Keratinocyte (primary cell): Measurements from ENCODE around the gene INAVA. TPM values are rescaled to one million over a fixed set of nuclear protein-coding genes. Genes with fewer than 3 reads are reported as not detected.

ENCODE experiments used
- DNase-seq: peaks from one replicate; pipeline ENCODE4 v3.0.0-alpha.2; 2011; ENCODE audit warnings: low read depth, missing footprints, low spot score
- FAIRE-seq: peaks from 2 replicates; lab custom pipeline; 2011; peaks lifted over from hg19 to GRCh38; lab: Jason Lieb, UNC
- H2AFZ ChIP-seq: 2 replicates; pipeline ENCODE4 v1.6.0; 2012; ENCODE audit warnings: low read length, control low read depth, inconsistent platforms; ENCODE audit not compliant: control insufficient read depth
- H3K27ac ChIP-seq: 2 replicates; pipeline ENCODE4 v1.5.1; 2011; ENCODE audit warnings: low read length; ENCODE audit not compliant: control insufficient read depth, insufficient read depth
- H3K27me3 ChIP-seq: 3 replicates; pipeline ENCODE4 v1.6.0; 2011; ENCODE audit warnings: low read length; ENCODE audit not compliant: control insufficient read depth, insufficient read depth; ENCODE audit errors: extremely low read depth
- H3K36me3 ChIP-seq, 2 experiments: 2 replicates in 1 of 2; 3 replicates in 1 of 2; pipeline ENCODE4 v1.5.1; 2011; ENCODE audit warnings: low read length in 2 of 2, mild to moderate bottlenecking in 1 of 2; ENCODE audit not compliant: control insufficient read depth in 2 of 2, insufficient read depth in 2 of 2; ENCODE audit errors: extremely low read depth in 1 of 2
- H3K4me1 ChIP-seq: 3 replicates; pipeline ENCODE4 v1.5.1; 2011; ENCODE audit warnings: low read length; ENCODE audit not compliant: control insufficient read depth, insufficient read depth; ENCODE audit errors: extremely low read depth
- H3K4me2 ChIP-seq: 3 replicates; pipeline ENCODE4 v1.6.0; 2011; ENCODE audit warnings: low read depth, low read length; ENCODE audit not compliant: control insufficient read depth, insufficient read depth; ENCODE audit errors: extremely low read depth
- H3K4me3 ChIP-seq, 3 experiments: fragments of 200-600 bp in 1 of 3; sonication (generic) in 1 of 3; 2 replicates in 2 of 3; 3 replicates in 1 of 3; pipeline ENCODE4 v1.5.1; 2011 to 2016; ENCODE audit warnings: low read length in 3 of 3, mild to moderate bottlenecking in 3 of 3, control low read depth in 2 of 3, inconsistent platforms in 1 of 3, low read depth in 1 of 3, mixed read lengths in 1 of 3, mixed run types in 1 of 3, moderate library complexity in 1 of 3; ENCODE audit not compliant: control insufficient read depth in 2 of 3, insufficient read depth in 2 of 3; ENCODE audit errors: extremely low read depth in 1 of 3
- H3K79me2 ChIP-seq: 2 replicates; pipeline ENCODE4 v1.6.0; 2012; ENCODE audit warnings: low read length; ENCODE audit not compliant: control insufficient read depth, insufficient read depth
- H3K9ac ChIP-seq: 3 replicates; pipeline ENCODE4 v1.6.0; 2011; ENCODE audit warnings: low read length; ENCODE audit not compliant: control insufficient read depth, insufficient read depth; ENCODE audit errors: extremely low read depth
- H3K9me1 ChIP-seq: 3 replicates; pipeline ENCODE4 v1.6.0; 2011; ENCODE audit warnings: low read length; ENCODE audit not compliant: control insufficient read depth, insufficient read depth; ENCODE audit errors: extremely low read depth
- H3K9me3 ChIP-seq: 2 replicates; pipeline ENCODE4 v1.5.1; 2012; ENCODE audit warnings: low read depth, low read length; ENCODE audit not compliant: control insufficient read depth
- H4K20me1 ChIP-seq: 3 replicates; pipeline ENCODE4 v1.6.0; 2011; ENCODE audit warnings: low read length; ENCODE audit not compliant: control insufficient read depth, insufficient read depth; ENCODE audit errors: extremely low read depth
- CTCF ChIP-seq, 3 experiments: IDR thresholded peaks in 1 of 3; conservative IDR thresholded peaks in 1 of 3; optimal IDR thresholded peaks in 1 of 3; 2 replicates in 2 of 3; 3 replicates in 1 of 3; pipeline versions ENCODE3 to v1.5.1; 2011; ENCODE audit warnings: low read length in 3 of 3, mild to moderate bottlenecking in 3 of 3, moderate library complexity in 2 of 3, control low read depth in 1 of 3, inconsistent platforms in 1 of 3; ENCODE audit not compliant: insufficient read depth in 2 of 3; ENCODE audit errors: extremely low read depth in 1 of 3
- EZH2 ChIP-seq: IDR thresholded peaks from one replicate; pipeline ENCODE4 v1.6.1; 2012; ENCODE audit warnings: inconsistent platforms, mild to moderate bottlenecking, low read length, moderate library complexity
- dilution Hi-C: fragments of 300-500 bp; cut with MboI; formaldehyde crosslinking; loops from one replicate; pipeline ENCODE4 v1.7.0; 2020; ENCODE audit warnings: low sequenced_read_pairs; ENCODE audit not compliant: extremely low pct_ligation_motif_present
- polyA plus RNA-seq, 5 experiments: library from polyadenylated mRNA; depleted of rRNA in 3 of 5; stranded (reverse) in 3 of 5; stranded (forward) in 1 of 5; unstranded in 1 of 5; fragments of >200 nt; gene quantifications; 1 replicate in 1 of 5; 2 replicates in 3 of 5; 3 replicates in 1 of 5; pipeline versions ENCODE4 v1.2.1 to v1.2.3, GENCODE V29; 2011 to 2012; ENCODE audit warnings: missing spikeins in 2 of 5, low read depth in 1 of 5, low replicate concordance in 1 of 5

Gene INAVA
- polyA plus RNA-seq, 1 donor (not counting 4 experiments of a cell fraction or from before 2014, with no cell fraction given): 12.5 TPM

- TF ChIP-seq CTCF (optimal IDR thresholded peaks at IDR 0.05 in 1 of 3, IDR thresholded peaks at IDR 0.05 in 1 of 3, conservative IDR thresholded peaks at IDR 0.05 in 1 of 3; ENCODE audit: extremely low read depth in 1 of 3, insufficient read depth in 2 of 3, low read length in 3 of 3): no peak
- no peak for TF ChIP-seq EZH2
- DNase-seq (no peak), FAIRE-seq (no peak)
- no peaks in the 10 kb centered on the region for H3K27me3 ChIP-seq
- no peaks in the 10 kb centered on the region for H3K79me2 ChIP-seq
- H3K4me3 ChIP-seq: no peak overlapping the region
- no peaks in the 10 kb centered on the region for H3K4me1 ChIP-seq
- H4K20me1 ChIP-seq: no peaks in the 10 kb centered on the region
- H3K27ac ChIP-seq: no peak overlapping the region
- H3K9ac ChIP-seq: no peak overlapping the region
- peaks cover 9 to 11% of the 10 kb centered on the region in 2 experiments for H3K36me3 ChIP-seq
- dilution Hi-C loops: no loop called here
- no peak overlapping the region for H3K4me2 ChIP-seq
- no peaks in the 10 kb centered on the region for H3K9me3 ChIP-seq
- H2AFZ ChIP-seq: no peak overlapping the region
- H3K9me1 ChIP-seq: no peaks in the 10 kb centered on the region
These were observed 31.8 kb upstream of the INAVA start for GRCh38 chr1:200862713-200863415.

- Histone ChIP-seq H3K4me1 (no peaks in the 10 kb centered on the region), H3K27ac (no peak overlapping the region), H3K79me2 (no peaks in the 10 kb centered on the region), H2AFZ (no peak overlapping the region), H3K9me3 (no peaks in the 10 kb centered on the region), H3K4me2 (no peak overlapping the region), H3K9me1 (no peaks in the 10 kb centered on the region), H3K4me3 (no peak overlapping the region), H4K20me1 (no peaks in the 10 kb centered on the region), H3K27me3 (no peaks in the 10 kb centered on the region), H3K9ac (no peak overlapping the region), H3K36me3 (peaks cover 6 to 8% of the 10 kb centered on the region in 2 experiments)
- TF ChIP-seq CTCF (optimal IDR thresholded peaks at IDR 0.05 in 1 of 3, IDR thresholded peaks at IDR 0.05 in 1 of 3, conservative IDR thresholded peaks at IDR 0.05 in 1 of 3; ENCODE audit: extremely low read depth in 1 of 3, insufficient read depth in 2 of 3, low read length in 3 of 3): no peak
- TF ChIP-seq EZH2: no peak
- dilution Hi-C loops: no loop called here
- FAIRE-seq (no peak), DNase-seq (no peak)
These were observed 28.6 kb upstream of the INAVA start for GRCh38 chr1:200866116-200866515.
